KG1 (cell line): ENCODE measurements around the gene NUDT13.
A peak's percentile ranks its signal among the peaks of the same experiment; 100 is the strongest.
"Not testable (repeated sequence)": the region's sequence is repeated elsewhere in the genome, so short reads cannot be mapped to it uniquely, and the experiment has no call there.

Experiments used
- DNase-seq: peaks from one replicate; lab custom pipeline; 2025; lab: John Stamatoyannopoulos, UW

The NUDT13 gene

GRCh38 chr10:73106301-73106700 is 4.0 kb upstream of the NUDT13 start:
- no peak for DNase-seq

GRCh38 chr10:73109248-73109652 is 1.0 kb upstream of the NUDT13 start:
- not testable (repeated sequence) for DNase-seq

GRCh38 chr10:73112032-73112431 is 1.8 kb downstream of the NUDT13 start:
- not testable (repeated sequence) for DNase-seq

- no peak for DNase-seq
Observed at GRCh38 chr10:73113551-73113950, 3.3 kb downstream of the NUDT13 start.

GRCh38 chr10:73116017-73116416 is 5.8 kb downstream of the NUDT13 start:
- no peak for DNase-seq

- no peak for DNase-seq
Observed at GRCh38 chr10:73117976-73118743, 7.9 kb downstream of the NUDT13 start.

GRCh38 chr10:73119457-73119856 is 9.2 kb downstream of the NUDT13 start:
- no peak for DNase-seq

GRCh38 chr10:73119952-73120351 is 9.7 kb downstream of the NUDT13 start:
- DNase-seq, result no peak

- no peak for DNase-seq
Observed at GRCh38 chr10:73126343-73126742, 16.1 kb downstream of the NUDT13 start.

GRCh38 chr10:73131301-73131700 is 21.0 kb downstream of the NUDT13 start:
- DNase-seq, result no peak

GRCh38 chr10:73131913-73132686 is 21.8 kb downstream of the NUDT13 start:
- no peak for DNase-seq

GRCh38 chr10:73134727-73135126 is 24.5 kb downstream of the NUDT13 start:
- DNase-seq, result no peak

- no peak for DNase-seq
Observed at GRCh38 chr10:73136627-73137026, 26.4 kb downstream of the NUDT13 start.

- no peak for DNase-seq
Observed at GRCh38 chr10:73139251-73139650, 29.0 kb downstream of the NUDT13 start.

GRCh38 chr10:73141603-73142002 is 31.3 kb downstream of the NUDT13 start:
- DNase-seq, result no peak

- not testable (repeated sequence) for DNase-seq
Observed at GRCh38 chr10:73150633-73151413, 40.6 kb downstream of the NUDT13 start.

GRCh38 chr10:73152009-73152408 is 41.8 kb downstream of the NUDT13 start:
- DNase-seq, result no peak

GRCh38 chr10:73156054-73156453 is 45.8 kb downstream of the NUDT13 start:
- no peak for DNase-seq

- peak; percentile 8 for DNase-seq
Observed at GRCh38 chr10:73159038-73159648, 48.9 kb downstream of the NUDT13 start.

GRCh38 chr10:73161079-73161478 is 50.8 kb downstream of the NUDT13 start:
- DNase-seq, result no peak

- no peak for DNase-seq
Observed at GRCh38 chr10:73161662-73162061, 51.4 kb downstream of the NUDT13 start.

GRCh38 chr10:73163096-73163495 is 52.8 kb downstream of the NUDT13 start:
- no peak for DNase-seq
